Ascending aorta (tissue), 2 donors: ENCODE data around the gene SPHK2. TPM values are rescaled to one million over a fixed set of nuclear protein-coding genes. Genes with fewer than 3 reads are reported as not detected.

ENCODE experiments used
- DNase-seq, 2 donors: peaks; one replicate each; pipeline ENCODE4 v3.0.0-alpha.2; 2019; ENCODE audit warnings: low spot score in 2 of 2
- H3K27ac ChIP-seq, 2 donors: fragments of 200-600 bp; sonication (generic); one replicate each; pipeline ENCODE4 v1.5.1; 2016 to 2017; ENCODE audit warnings: mild to moderate bottlenecking in 1 of 2
- H3K27me3 ChIP-seq: fragments of 200-600 bp; sonication (generic); one replicate; pipeline ENCODE4 v1.5.1; 2017
- H3K36me3 ChIP-seq, 2 donors: fragments of 200-600 bp; sonication (generic); one replicate each; pipeline ENCODE4 v1.5.1; 2016
- H3K4me1 ChIP-seq, 2 donors: fragments of 200-600 bp; sonication (generic); one replicate each; pipeline ENCODE4 v1.5.1; 2016 to 2017; ENCODE audit warnings: mild to moderate bottlenecking in 1 of 2
- H3K4me3 ChIP-seq, 2 donors: fragments of 200-600 bp; sonication (generic); one replicate each; pipeline ENCODE4 v1.5.1; 2016 to 2017; ENCODE audit warnings: mild to moderate bottlenecking in 1 of 2
- H3K9me3 ChIP-seq, 2 donors: fragments of 200-600 bp; sonication (generic); one replicate each; pipeline ENCODE4 v1.5.1; 2016
- intact Hi-C: fragments of 100-400 bp; cut with DNase I; formaldehyde crosslinking; loops from one replicate; pipeline ENCODE4 v1.15.1; 2023
- total RNA-seq: library from RNA; depleted of rRNA; stranded (reverse); fragments of >200 nt; gene quantifications from one replicate; pipeline ENCODE4 v1.1.0, GENCODE V29; 2016
- TF ChIP-seq, protein P1 (sequence below), 3 experiments: fragments of 200-600 bp in 2 of 3; fragments of 450-650 bp in 1 of 3; sonication (generic) in 2 of 3; IDR thresholded peaks; one replicate each; pipeline ENCODE4 v1.5.1; 2016 to 2019; ENCODE audit warnings: antibody characterized with exemption in 3 of 3, mild to moderate bottlenecking in 1 of 3, moderate library complexity in 1 of 3

The SPHK2 gene
- total RNA-seq, 1 donor from 2014 or later: 35.3 TPM

DNA sequence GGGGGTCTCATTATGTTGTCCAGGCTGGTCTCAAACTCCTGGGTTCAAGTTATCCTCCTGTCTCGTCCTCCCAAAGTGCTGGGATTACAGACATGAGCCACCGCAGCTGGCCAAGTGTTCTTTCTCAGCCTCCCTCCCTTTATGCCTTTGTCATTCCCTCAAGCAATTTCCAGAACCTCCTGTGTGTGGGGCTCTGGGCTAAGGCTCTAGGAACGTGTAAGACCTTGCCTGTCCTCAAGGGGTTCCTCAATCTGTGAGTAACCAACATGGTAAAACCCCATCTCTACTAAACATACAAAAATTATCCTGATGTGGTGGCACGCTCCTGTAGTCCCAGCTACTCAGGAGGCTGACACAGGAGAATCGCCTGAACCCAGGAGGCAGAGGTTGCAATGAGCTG, 28.3 kb upstream of the SPHK2 start:
- H3K27ac ChIP-seq: no peak overlapping the region
- TF ChIP-seq, protein P1, sequence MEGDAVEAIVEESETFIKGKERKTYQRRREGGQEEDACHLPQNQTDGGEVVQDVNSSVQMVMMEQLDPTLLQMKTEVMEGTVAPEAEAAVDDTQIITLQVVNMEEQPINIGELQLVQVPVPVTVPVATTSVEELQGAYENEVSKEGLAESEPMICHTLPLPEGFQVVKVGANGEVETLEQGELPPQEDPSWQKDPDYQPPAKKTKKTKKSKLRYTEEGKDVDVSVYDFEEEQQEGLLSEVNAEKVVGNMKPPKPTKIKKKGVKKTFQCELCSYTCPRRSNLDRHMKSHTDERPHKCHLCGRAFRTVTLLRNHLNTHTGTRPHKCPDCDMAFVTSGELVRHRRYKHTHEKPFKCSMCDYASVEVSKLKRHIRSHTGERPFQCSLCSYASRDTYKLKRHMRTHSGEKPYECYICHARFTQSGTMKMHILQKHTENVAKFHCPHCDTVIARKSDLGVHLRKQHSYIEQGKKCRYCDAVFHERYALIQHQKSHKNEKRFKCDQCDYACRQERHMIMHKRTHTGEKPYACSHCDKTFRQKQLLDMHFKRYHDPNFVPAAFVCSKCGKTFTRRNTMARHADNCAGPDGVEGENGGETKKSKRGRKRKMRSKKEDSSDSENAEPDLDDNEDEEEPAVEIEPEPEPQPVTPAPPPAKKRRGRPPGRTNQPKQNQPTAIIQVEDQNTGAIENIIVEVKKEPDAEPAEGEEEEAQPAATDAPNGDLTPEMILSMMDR (IDR thresholded peaks at IDR 0.05): no peak
- DNase-seq: no peak
- H3K9me3 ChIP-seq: no peaks in the 10 kb centered on the region
- peaks cover 0 to 4% of the 10 kb centered on the region in 2 donors for H3K4me1 ChIP-seq
- intact Hi-C loops: no loop called here
- H3K36me3 ChIP-seq: no peaks in the 10 kb centered on the region
- no peaks in the 10 kb centered on the region for H3K27me3 ChIP-seq
- H3K4me3 ChIP-seq: no peak overlapping the region

DNA sequence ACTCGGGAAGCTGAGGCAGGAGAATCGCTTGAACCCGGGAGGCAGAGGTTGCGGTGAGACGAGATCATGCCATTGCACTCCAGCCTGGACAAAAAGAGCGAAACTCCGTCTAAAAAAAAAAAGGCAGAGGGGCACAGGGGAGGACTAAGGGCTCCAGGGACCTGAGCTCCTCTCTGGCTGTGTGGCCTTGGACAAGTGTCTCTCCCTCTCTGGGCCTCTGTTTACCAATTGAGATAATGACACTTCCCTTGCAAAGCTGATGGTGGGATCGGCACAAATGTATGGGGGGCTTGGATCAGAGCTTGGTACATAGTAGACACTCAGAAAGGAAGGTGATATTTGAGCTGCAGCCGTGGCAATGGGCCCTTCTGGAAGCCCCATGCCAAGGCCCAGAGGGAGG, 24.1 kb upstream of the SPHK2 start:
- no peaks in the 10 kb centered on the region for H3K9me3 ChIP-seq
- H3K36me3 ChIP-seq: no peaks in the 10 kb centered on the region
- intact Hi-C loops: no loop called here
- H3K27ac ChIP-seq: no peak overlapping the region
- DNase-seq: no peak
- no peaks in the 10 kb centered on the region for H3K27me3 ChIP-seq
- H3K4me1 ChIP-seq: no peaks in the 10 kb centered on the region
- TF ChIP-seq, protein P1 (IDR thresholded peaks at IDR 0.05): no peak
- H3K4me3 ChIP-seq: no peak overlapping the region

DNA sequence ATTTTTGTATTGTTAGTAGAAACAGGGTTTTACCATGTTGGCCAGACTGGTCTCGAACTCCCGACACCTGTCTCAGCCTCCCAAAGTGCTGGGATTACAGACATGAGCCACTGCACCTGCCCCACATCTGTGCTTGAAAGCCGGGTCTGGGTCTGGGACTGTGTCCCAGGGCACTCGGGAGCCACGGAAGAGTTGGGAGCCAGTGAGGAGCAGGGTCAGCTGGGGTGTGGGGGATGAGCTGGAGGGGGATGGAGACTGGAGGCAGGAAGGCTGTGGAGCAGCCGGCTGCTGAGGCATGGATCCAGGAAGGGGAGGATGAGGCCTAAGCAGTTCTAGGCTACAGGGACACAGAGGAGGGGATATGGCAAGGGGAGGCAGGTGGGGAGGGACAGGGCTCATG, 23.5 kb upstream of the SPHK2 start:
- no peak for DNase-seq
- Histone ChIP-seq H3K36me3 (no peaks in the 10 kb centered on the region), H3K4me3 (no peak overlapping the region), H3K27me3 (no peaks in the 10 kb centered on the region), H3K27ac (no peak overlapping the region), H3K9me3 (no peaks in the 10 kb centered on the region), H3K4me1 (no peaks in the 10 kb centered on the region)
- intact Hi-C loops: no loop called here
- TF ChIP-seq, protein P1 (IDR thresholded peaks at IDR 0.05): no peak

DNA sequence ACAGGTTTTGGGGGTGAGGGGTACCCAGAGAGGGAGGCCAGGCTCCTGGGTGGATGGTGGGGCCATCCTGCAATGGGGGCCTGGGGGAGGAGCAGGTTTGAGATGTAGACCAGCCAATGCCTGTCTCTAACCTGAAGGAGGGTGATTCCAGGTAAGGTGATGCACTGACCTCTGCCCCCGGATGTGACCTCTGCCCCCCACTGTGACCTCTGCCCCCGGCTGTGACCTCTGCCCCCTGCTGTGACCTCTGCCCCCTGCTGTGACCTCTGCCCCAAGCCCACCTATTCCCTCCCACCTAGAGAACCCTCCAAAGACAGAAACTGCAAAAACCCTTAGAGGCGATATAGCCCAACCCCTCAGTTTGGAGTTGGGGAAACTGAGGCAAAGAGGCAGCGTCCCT, 23.1 kb upstream of the SPHK2 start:
- no peak overlapping the region for H3K4me3 ChIP-seq
- DNase-seq: no peak
- no peaks in the 10 kb centered on the region for H3K27me3 ChIP-seq
- H3K4me1 ChIP-seq: no peaks in the 10 kb centered on the region
- no peak overlapping the region for H3K27ac ChIP-seq
- no peaks in the 10 kb centered on the region for H3K9me3 ChIP-seq
- H3K36me3 ChIP-seq: no peaks in the 10 kb centered on the region
- intact Hi-C loops: no loop called here
- TF ChIP-seq, protein P1 (IDR thresholded peaks at IDR 0.05): no peak

DNA sequence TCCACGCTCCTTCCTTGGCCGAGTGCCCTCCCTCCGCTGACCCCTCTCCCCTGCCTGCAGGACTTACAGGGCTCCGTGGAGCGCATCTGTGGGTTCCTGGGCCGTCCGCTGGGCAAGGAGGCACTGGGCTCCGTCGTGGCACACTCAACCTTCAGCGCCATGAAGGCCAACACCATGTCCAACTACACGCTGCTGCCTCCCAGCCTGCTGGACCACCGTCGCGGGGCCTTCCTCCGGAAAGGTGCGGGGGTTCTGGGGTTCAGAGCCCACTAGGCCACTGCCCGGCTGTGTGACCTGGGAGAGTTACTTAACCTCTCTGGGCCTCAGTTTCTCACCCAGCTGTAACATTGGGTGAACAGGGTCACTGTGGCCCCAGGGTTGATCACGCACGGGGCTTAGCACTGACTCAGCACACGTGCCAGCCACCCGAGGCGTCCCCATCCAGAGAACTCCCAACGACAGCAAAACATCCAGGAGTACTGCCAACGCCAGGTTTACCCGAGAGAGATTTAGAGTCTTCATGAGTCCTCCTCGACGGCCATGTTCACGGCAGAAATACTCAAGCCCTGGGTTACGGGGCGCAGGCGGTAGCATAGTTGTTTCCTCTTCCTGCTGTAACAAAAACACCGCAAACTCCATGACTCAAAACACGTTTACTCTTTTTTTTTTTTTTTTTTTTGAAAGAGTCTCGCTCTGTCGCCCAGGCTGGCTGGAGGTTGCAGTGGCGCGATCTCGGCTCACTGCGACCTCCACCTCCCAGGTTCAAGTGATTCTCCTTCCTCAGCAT, 22.4 kb upstream of the SPHK2 start:
- no peaks in the 10 kb centered on the region for H3K9me3 ChIP-seq
- no peaks in the 10 kb centered on the region for H3K36me3 ChIP-seq
- intact Hi-C loops: no loop called here
- no peak for DNase-seq
- H3K4me3 ChIP-seq: no peak overlapping the region
- no peaks in the 10 kb centered on the region for H3K4me1 ChIP-seq
- TF ChIP-seq, protein P1 (IDR thresholded peaks at IDR 0.05): no peak
- no peaks in the 10 kb centered on the region for H3K27me3 ChIP-seq
- H3K27ac ChIP-seq: no peak overlapping the region
